Lower leg skin (tissue), 4 donors: Measurements from ENCODE around the gene CCDC27. TPM values are rescaled to one million over a fixed set of nuclear protein-coding genes. Genes with fewer than 3 reads are reported as not detected.

Experiments used
- DNase-seq, 2 donors: peaks; one replicate each; pipeline ENCODE4 v3.0.0-alpha.2; 2019; ENCODE audit warnings: low spot score in 2 of 2
- H3K4me3 ChIP-seq: fragments of 200-600 bp; sonication (generic); 2 replicates; pipeline ENCODE4 v1.5.1; 2017; ENCODE audit warnings: mild to moderate bottlenecking, low read depth; ENCODE audit not compliant: poor library complexity, severe bottlenecking
- POLR2A ChIP-seq, 2 donors: fragments of 450-650 bp; IDR thresholded peaks; one replicate each; pipeline ENCODE4 v1.6.1; 2016 to 2017; ENCODE audit warnings: antibody characterized with exemption in 2 of 2, mild to moderate bottlenecking in 1 of 2, moderate library complexity in 1 of 2
- WGBS, 2 donors: methylation state at CpG; one replicate each; pipeline ENCODE4 v1.1.5; 2018; 5-methylcytosine and 5-hydroxymethylcytosine counted together
- intact Hi-C: fragments of 100-400 bp; cut with DNase I; formaldehyde crosslinking; loops from one replicate; pipeline ENCODE4 v1.15.0; 2023; ENCODE audit warnings: low total_unique reads
- total RNA-seq, 4 donors: library from RNA; depleted of rRNA; stranded (reverse); fragments of >200 nt; gene quantifications; one replicate each; pipeline ENCODE4 v1.1.0, GENCODE V29; 2016
- TF ChIP-seq, protein P1 (sequence below), 3 donors: fragments of 450-650 bp; IDR thresholded peaks; one replicate each; pipeline ENCODE4 v1.5.1; 2016; ENCODE audit warnings: antibody characterized with exemption in 3 of 3, mild to moderate bottlenecking in 3 of 3, moderate library complexity in 2 of 3

Gene CCDC27
- total RNA-seq, 4 donors from 2014 or later, result not detected

DNA sequence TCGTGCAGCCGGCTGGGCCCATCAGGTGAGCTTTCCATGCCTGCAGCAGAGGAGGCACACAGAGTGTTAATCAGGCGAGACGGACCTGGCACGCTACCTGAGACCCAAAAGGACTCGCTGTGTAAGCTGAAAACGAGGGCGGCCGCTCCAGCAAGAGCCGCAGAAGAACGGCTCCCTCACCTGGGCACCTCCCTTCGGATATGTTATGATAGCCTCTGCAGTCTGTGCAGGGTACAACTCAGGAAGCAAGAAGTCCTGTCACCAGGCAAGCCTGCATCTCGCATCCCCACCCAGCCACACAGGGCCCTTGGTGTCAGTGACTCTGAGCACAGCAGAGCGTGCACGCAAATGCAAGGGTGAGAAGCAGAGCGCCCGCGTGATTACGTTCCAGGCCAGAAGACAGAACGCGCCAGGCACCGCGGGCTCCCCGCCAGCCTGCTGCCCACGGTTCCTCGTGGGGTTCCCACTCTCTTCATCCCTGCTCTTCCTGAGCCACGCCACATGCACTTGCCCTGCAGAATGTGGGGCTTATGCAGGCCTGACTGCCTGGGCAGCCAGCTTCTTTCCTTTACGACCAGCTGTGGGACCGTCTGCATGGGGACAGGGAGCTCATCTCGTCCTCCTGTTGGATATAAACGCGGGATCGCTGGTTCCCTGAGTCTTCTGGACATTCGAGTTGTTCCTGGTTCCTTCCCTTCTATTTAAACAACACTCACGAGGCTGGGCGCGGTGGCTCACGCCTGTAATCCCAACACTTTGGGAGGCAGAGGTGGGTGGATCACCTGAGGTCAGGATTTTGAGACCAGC is 64.3 kb downstream of the CCDC27 start:
- DNase-seq, result no peak
- intact Hi-C loops, result no loop called here
- WGBS, 2 donors, result 91% methylated on average over 35 to 38 of the region's 38 CpGs
- H3K4me3 ChIP-seq, result no peak overlapping the region
- TF ChIP-seq POLR2A (IDR thresholded peaks at IDR 0.05), result no peak
- TF ChIP-seq, protein P1, sequence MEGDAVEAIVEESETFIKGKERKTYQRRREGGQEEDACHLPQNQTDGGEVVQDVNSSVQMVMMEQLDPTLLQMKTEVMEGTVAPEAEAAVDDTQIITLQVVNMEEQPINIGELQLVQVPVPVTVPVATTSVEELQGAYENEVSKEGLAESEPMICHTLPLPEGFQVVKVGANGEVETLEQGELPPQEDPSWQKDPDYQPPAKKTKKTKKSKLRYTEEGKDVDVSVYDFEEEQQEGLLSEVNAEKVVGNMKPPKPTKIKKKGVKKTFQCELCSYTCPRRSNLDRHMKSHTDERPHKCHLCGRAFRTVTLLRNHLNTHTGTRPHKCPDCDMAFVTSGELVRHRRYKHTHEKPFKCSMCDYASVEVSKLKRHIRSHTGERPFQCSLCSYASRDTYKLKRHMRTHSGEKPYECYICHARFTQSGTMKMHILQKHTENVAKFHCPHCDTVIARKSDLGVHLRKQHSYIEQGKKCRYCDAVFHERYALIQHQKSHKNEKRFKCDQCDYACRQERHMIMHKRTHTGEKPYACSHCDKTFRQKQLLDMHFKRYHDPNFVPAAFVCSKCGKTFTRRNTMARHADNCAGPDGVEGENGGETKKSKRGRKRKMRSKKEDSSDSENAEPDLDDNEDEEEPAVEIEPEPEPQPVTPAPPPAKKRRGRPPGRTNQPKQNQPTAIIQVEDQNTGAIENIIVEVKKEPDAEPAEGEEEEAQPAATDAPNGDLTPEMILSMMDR (IDR thresholded peaks at IDR 0.05), result no peak

DNA sequence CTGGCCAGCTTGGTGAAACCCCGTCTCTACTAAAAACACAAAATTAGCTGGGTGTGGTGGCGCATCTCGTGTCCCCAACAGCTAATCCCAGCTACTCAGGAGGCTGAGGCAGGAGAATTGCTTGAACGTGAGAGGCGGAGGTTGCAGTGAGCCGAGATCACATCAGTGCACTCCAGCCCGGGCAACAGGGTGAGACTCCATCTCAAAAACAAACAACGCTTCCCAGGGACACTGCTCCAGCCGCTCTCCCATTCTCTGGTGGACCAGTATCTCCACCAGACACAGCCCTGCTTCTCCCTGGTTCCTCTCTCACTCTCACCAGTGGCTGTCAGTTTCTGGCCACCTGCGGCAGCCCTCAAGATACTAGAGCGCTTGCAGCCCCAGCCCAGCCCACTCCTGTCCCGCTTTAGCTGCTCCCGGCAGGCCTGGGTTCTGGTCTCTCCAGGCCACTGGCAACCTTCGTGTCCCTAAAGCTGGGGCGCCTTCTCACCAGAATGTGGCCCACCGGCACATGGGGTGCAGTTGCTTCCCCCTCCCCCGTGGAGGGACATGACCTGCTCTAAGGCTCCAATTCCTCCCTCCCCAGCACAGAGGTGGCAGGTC is 65.0 kb downstream of the CCDC27 start:
- no peak for DNase-seq
- 94 to 96% methylated on average over 17 of the region's 17 CpGs for WGBS, 2 donors
- H3K4me3 ChIP-seq, result no peak overlapping the region
- TF ChIP-seq, protein P1 (IDR thresholded peaks at IDR 0.05), result no peak
- no peak for TF ChIP-seq POLR2A (IDR thresholded peaks at IDR 0.05)
- intact Hi-C loops, result no loop called here

DNA sequence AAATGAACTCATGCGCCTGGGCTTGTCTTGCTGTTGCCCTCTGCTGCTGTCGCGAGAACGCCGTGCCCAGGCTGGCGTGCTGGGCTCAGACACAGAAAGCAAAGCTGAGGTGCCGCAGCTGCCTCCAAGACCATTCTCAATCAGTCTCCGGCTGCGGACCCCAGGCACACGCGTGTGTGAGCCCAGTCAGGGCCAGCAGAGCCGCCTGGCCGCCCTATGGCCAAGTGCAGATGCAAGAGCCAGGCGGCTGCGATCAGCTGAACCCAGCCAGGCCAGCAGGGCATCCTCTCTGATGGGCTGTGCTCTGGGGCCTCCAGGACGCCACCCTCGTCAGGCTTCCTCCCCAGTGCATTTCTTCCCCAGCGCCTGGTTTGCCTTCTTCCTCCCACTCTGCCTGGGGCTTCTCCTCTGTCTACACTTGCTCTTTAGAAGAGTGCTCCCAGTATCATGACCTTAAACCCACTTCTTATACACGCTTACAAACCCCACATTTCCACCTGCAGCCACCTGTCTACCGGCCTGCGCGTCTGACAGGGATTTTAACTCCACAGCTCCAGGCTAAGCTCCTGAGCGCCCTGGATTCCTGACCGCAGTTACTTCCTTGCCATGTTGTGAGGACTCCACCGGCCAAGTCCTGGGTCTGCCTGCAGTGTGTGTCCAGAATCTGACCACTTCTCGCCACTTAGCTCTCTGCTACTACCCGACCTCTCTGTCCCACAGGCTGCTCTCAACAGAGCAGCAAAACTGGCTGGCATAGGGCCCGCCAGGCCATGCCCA is 65.8 kb downstream of the CCDC27 start:
- intact Hi-C loops, result no loop called here
- 91% methylated on average over 28 of the region's 28 CpGs for WGBS, 2 donors

DNA sequence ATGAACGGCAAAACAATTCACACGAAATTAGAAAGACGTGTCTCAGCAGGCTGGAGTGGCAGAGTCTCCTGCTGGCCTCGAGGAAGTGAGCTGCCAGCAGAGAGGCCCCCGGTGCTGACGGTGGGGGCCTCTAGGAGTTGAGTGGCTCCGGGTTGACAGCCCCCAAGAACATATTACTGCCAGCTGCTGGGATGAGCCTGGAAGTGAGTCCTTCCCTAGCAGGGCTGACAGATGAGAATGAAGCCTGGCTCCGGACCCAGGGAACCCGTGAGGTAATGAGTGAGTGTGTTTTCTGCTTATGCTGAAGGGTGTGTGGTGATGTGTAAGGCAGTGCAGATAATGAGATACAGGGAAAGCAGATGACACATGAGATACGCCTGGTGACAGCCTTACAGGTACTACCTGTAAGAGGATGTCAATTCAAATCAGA is 67.5 kb downstream of the CCDC27 start:
- WGBS, 2 donors, result 37 to 40% methylated on average over 10 of the region's 10 CpGs
- TF ChIP-seq POLR2A (IDR thresholded peaks at IDR 0.05), result no peak
- TF ChIP-seq, protein P1 (IDR thresholded peaks at IDR 0.05), result no peak
- H3K4me3 ChIP-seq, result no peak overlapping the region
- no peak for DNase-seq
- intact Hi-C loops, result no loop called here

More for the DNA sequence above, 65.8 kb downstream of the CCDC27 start:
- H3K4me3 ChIP-seq, result no peak overlapping the region
- TF ChIP-seq, protein P1 (IDR thresholded peaks at IDR 0.05), result no peak
- TF ChIP-seq POLR2A (IDR thresholded peaks at IDR 0.05), result no peak
- DNase-seq, result no peak

DNA sequence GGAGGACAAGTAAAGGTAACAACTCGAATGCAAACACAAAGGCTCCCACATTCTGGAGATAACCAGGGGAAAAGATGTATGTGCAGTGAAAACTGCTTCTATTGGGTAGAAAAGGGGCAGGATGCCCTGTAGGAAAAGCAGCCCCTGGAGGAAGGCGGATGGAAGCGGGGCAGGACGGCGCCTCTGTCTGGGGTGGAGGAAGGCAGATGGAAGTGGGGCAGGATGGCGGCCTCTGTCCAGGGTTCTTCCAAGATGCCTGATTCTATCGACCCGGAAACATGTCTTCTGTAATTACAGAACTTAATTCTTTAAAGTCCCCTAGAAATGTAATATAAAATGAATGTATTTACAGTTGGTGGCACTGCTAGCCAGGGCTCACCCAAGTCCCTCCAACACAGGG is 68.1 kb downstream of the CCDC27 start:
- 83 to 88% methylated on average over 8 of the region's 8 CpGs for WGBS, 2 donors
- TF ChIP-seq, protein P1 (IDR thresholded peaks at IDR 0.05), result no peak
- no peak for TF ChIP-seq POLR2A (IDR thresholded peaks at IDR 0.05)
- DNase-seq, result no peak
- intact Hi-C loops, result no loop called here
- H3K4me3 ChIP-seq, result no peak overlapping the region
